Measurements from ENCODE around the gene MACF1.
"Not testable (repeated sequence)": the region's sequence is repeated elsewhere in the genome, so short reads cannot be mapped to it uniquely, and the experiment has no call there.

The MACF1 gene

GRCh38 chr1:39525366-39526165 lies 321.1 kb downstream of the MACF1 start:
- peak overlapping the region; percentile 43 for H3K4me3 Mint-ChIP-seq
- H3K27me3 Mint-ChIP-seq = no peaks in the 10 kb centered on the region
- peak overlapping the region; percentile 72 for H3K27ac Mint-ChIP-seq
- H3K4me1 Mint-ChIP-seq = peaks cover 20% of the 10 kb centered on the region
- ATAC-seq (ENCODE audit: low read depth) = peak; percentile 99
- H3K36me3 Mint-ChIP-seq = peaks cover 7% of the 10 kb centered on the region
- peak; percentile 63 to 69 for DNase-seq (ENCODE audit: low spot score in 2 of 2)
- no peaks in the 10 kb centered on the region for H3K9me3 Mint-ChIP-seq

GRCh38 chr1:39526466-39527189 lies 322.1 kb downstream of the MACF1 start:
- Mint-ChIP-seq H3K4me1 (peaks cover 20% of the 10 kb centered on the region), H3K4me3 (no peak overlapping the region), H3K27me3 (no peaks in the 10 kb centered on the region)

DNA sequence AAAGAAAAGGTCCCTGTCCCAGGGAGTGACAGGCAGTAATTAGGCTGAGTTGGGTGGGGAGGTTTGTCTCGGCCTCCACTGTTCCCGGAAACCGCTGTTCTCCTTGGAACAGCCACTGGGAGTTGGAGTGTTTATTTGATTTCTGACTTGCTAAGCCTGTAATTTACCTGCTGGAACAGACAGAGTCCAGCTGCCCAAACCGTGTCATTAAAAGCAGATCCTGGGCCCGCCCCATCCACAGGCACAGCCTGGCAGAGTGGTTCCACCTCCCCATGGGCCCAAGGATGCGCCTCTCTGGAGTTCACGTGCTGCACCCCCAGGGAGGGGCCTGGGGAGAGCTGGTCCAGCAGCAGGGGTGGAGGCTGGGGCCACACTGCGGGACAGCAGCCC lies 322.7 kb downstream of the MACF1 start:
- H3K9me3 Mint-ChIP-seq; H3K27me3 Mint-ChIP-seq; ATAC-seq (ENCODE audit: low read depth); H3K27ac Mint-ChIP-seq; H3K4me3 Mint-ChIP-seq; DNase-seq (ENCODE audit: low spot score in 2 of 2): not testable (repeated sequence)
- Mint-ChIP-seq H3K36me3 (peaks cover 14% of the 10 kb centered on the region), H3K4me1 (peaks cover 20% of the 10 kb centered on the region)

More at GRCh38 chr1:39526466-39527189, 322.1 kb downstream of the MACF1 start:
- Mint-ChIP-seq H3K36me3 (peaks cover 10% of the 10 kb centered on the region), H3K27ac (no peak overlapping the region), H3K9me3 (no peaks in the 10 kb centered on the region)
- no peak for ATAC-seq (ENCODE audit: low read depth)
- no peak for DNase-seq (ENCODE audit: low spot score in 2 of 2)

DNA sequence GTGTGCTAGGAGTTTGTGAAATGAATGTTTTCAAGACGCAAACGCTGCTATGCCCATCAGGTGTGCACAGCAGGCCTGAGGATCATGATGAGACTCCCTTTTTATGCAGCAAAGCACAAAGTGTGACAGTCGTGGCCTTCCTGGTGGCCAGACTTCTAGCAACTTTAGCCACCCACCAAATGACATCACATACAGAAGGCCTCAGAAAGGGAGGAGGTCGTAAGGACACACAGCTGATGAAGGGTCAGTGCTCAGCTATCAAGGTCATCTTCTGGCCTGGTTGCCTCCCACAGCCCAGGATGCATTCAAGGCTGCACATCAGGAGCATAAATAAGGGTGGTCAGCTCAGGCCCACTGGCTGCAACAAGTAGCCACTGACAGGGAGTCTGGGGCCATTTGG lies 323.6 kb downstream of the MACF1 start:
- peaks cover 14% of the 10 kb centered on the region for H3K36me3 Mint-ChIP-seq
- no peak for DNase-seq (ENCODE audit: low spot score in 2 of 2)
- no peak overlapping the region for H3K4me3 Mint-ChIP-seq
- ATAC-seq (ENCODE audit: low read depth) = no peak
- no peak overlapping the region for H3K27ac Mint-ChIP-seq
- peaks cover 20% of the 10 kb centered on the region for H3K4me1 Mint-ChIP-seq
- no peaks in the 10 kb centered on the region for H3K27me3 Mint-ChIP-seq
- H3K9me3 Mint-ChIP-seq = no peaks in the 10 kb centered on the region

DNA sequence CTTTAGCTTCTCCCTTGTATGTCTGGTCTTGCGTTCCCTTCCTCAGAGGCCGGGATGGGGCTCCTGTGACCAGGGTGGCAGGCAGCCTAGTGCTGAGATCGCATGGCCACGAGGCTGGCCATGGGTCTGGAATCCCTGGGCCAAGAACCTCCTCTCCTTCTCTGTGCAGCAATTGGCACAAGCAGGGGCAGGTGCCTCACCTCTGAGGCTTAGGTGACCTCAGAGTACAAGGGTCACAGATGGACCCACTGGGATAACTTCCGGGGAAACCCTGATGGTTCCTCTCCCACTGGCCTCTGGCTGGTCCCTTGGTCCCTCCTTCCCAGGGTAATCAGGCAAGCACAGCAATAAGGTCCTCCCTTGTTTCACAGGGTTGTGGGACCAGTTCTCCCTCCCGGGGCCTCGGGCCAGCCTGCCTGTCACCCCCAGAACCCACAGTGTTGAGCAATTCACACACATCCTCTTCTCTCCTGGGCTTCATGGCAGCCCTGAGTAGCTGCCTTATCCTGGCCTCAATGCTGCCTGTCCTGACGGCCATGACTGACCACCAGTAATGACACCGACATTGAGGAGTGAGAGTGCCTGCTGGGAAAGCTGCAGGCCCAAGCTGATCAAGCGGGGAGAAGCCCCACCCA lies 325.5 kb downstream of the MACF1 start:
- no peak overlapping the region for H3K27ac Mint-ChIP-seq
- peaks cover 12% of the 10 kb centered on the region for H3K36me3 Mint-ChIP-seq
- ATAC-seq (ENCODE audit: low read depth) = no peak

GRCh38 chr1:39531526-39531925 lies 327.0 kb downstream of the MACF1 start:
- DNase-seq (ENCODE audit: low spot score in 2 of 2) (no peak), ATAC-seq (ENCODE audit: low read depth) (no peak)
- Mint-ChIP-seq H3K27ac (no peak overlapping the region), H3K4me3 (no peak overlapping the region), H3K9me3 (no peaks in the 10 kb centered on the region), H3K36me3 (peaks cover 14% of the 10 kb centered on the region), H3K27me3 (no peaks in the 10 kb centered on the region), H3K4me1 (no peaks in the 10 kb centered on the region)

More for the DNA sequence above, 325.5 kb downstream of the MACF1 start:
- peaks cover 9% of the 10 kb centered on the region for H3K4me1 Mint-ChIP-seq
- no peak overlapping the region for H3K4me3 Mint-ChIP-seq
- no peaks in the 10 kb centered on the region for H3K27me3 Mint-ChIP-seq
- DNase-seq (ENCODE audit: low spot score in 2 of 2) = no peak
- no peaks in the 10 kb centered on the region for H3K9me3 Mint-ChIP-seq

- Mint-ChIP-seq H3K4me1 (peaks cover 1% of the 10 kb centered on the region), H3K27me3 (no peaks in the 10 kb centered on the region), H3K36me3 (peaks cover 11% of the 10 kb centered on the region), H3K27ac (no peak overlapping the region), H3K4me3 (no peak overlapping the region), H3K9me3 (no peaks in the 10 kb centered on the region)
- ATAC-seq (ENCODE audit: low read depth) (no peak), DNase-seq (ENCODE audit: low spot score in 2 of 2) (no peak)
Measured at GRCh38 chr1:39533442-39533841, 328.9 kb downstream of the MACF1 start.

Data from memory B cell (primary cell).